K562 (cell line): ENCODE data around the gene IPO9. TPM values are rescaled to one million over a fixed set of nuclear protein-coding genes. Genes with fewer than 3 reads are reported as not detected.

Experiments
- ATAC-seq: fragments of 200-7000 bp; cut with Tn5 transposase; 3 replicates; pipeline ENCODE4 v1.9.1; 2020; ENCODE audit warnings: moderate library complexity
- BruUV-seq: library from RNA; stranded (reverse); fragments of 400-500 nt; replicated peaks from 2 replicates; lab custom pipeline; 2021; lab: Mats Ljungman, UMichigan
- CTCF ChIA-PET: fragments of 300-600 bp; formaldehyde crosslinking; extraction: SDS; loops from one replicate; lab custom pipeline; 2021; ENCODE audit warnings: low intra/inter-chr PET ratio; lab: Yijun Ruan, JAX
- POLR2A ChIA-PET: fragments of 300-600, 350-650 bp; sonication (Branson Sonifier 250); formaldehyde crosslinking; extraction: SDS; loops from one replicate; lab custom pipeline; 2021; ENCODE audit warnings: antibody characterized with exemption, inconsistent platforms; lab: Yijun Ruan, JAX
- DNase-seq, 4 experiments: peaks; one replicate each; pipeline versions ENCODE4 v3.0.0 to v3.0.0-alpha.2; 2011 to 2018; ENCODE audit warnings: low spot score in 3 of 4, mixed read lengths in 3 of 4; ENCODE audit errors: extremely low read depth in 1 of 4
- FAIRE-seq: peaks from 2 replicates; lab custom pipeline; 2011; peaks lifted over from hg19 to GRCh38; lab: Jason Lieb, UNC
- H2AFZ ChIP-seq: 2 replicates; pipeline ENCODE4 v1.6.0; 2011; ENCODE audit warnings: low read depth, low read length, control low read depth, inconsistent platforms
- H3K27ac ChIP-seq: fragments of 200-600 bp; 3 replicates; pipeline ENCODE4 v1.8.0; 2011; ENCODE audit warnings: low read depth, mild to moderate bottlenecking, control low read depth, inconsistent platforms, low read length, moderate library complexity, mixed read lengths; ENCODE audit errors: extremely low read depth
- H3K27me3 ChIP-seq, 2 experiments: fragments of 300-600 bp in 1 of 2; 2 replicates in 1 of 2; 3 replicates in 1 of 2; pipeline versions ENCODE4 v1.6.0 to v1.8.0; 2011; ENCODE audit warnings: inconsistent platforms in 2 of 2, low read length in 2 of 2, mild to moderate bottlenecking in 1 of 2, mixed read lengths in 1 of 2, moderate library complexity in 1 of 2; ENCODE audit not compliant: control insufficient read depth in 2 of 2, insufficient read depth in 2 of 2
- H3K36me3 ChIP-seq: fragments of 300-600 bp; 3 replicates; pipeline ENCODE4 v1.8.0; 2011; ENCODE audit warnings: mild to moderate bottlenecking, low read length, inconsistent platforms; ENCODE audit not compliant: control insufficient read depth, insufficient read depth
- H3K4me1 ChIP-seq, 2 experiments: fragments of 200-600 bp in 1 of 2; replicated peaks in 1 of 2; 2 replicates in 1 of 2; 3 replicates in 1 of 2; pipeline versions ENCODE4 v1.5.1 to v1.8.0; 2011; ENCODE audit warnings: inconsistent platforms in 2 of 2, low read length in 2 of 2, mild to moderate bottlenecking in 1 of 2, mixed read lengths in 1 of 2, moderate library complexity in 1 of 2; ENCODE audit not compliant: control insufficient read depth in 2 of 2, insufficient read depth in 2 of 2
- H3K4me2 ChIP-seq: 2 replicates; pipeline ENCODE4 v1.6.1; 2011; ENCODE audit warnings: low read length, control low read depth, inconsistent platforms, mixed read lengths; ENCODE audit not compliant: insufficient read depth
- H3K4me3 ChIP-seq: fragments of 200-600 bp; sonication (generic), shearing (Covaris generic); 2 replicates; pipeline ENCODE4 v1.5.1; 2016; ENCODE audit warnings: control low read depth, inconsistent platforms
- H3K79me2 ChIP-seq: fragments of 200-600 bp; 3 replicates; pipeline ENCODE4 v1.8.0; 2011; ENCODE audit warnings: low read length, inconsistent platforms; ENCODE audit not compliant: control insufficient read depth, insufficient read depth
- H3K9ac ChIP-seq, 2 experiments: 2 replicates each; pipeline versions ENCODE4 v1.6.0 to v1.6.1; 2011; ENCODE audit warnings: low read depth in 2 of 2, low read length in 2 of 2, control low read depth in 1 of 2, inconsistent platforms in 1 of 2, mild to moderate bottlenecking in 1 of 2, mixed read lengths in 1 of 2; ENCODE audit not compliant: insufficient read depth in 1 of 2
- H3K9me1 ChIP-seq: one replicate; pipeline ENCODE4 v1.6.0; 2011; ENCODE audit warnings: inconsistent platforms, mild to moderate bottlenecking, low read length, moderate library complexity; ENCODE audit not compliant: control insufficient read depth, insufficient read depth
- H3K9me3 ChIP-seq: replicated peaks from 2 replicates; pipeline ENCODE4 v1.5.1; 2011; ENCODE audit warnings: low read depth, low read length, inconsistent platforms; ENCODE audit not compliant: control insufficient read depth, insufficient read depth
- H4K20me1 ChIP-seq: replicated peaks from 2 replicates; pipeline ENCODE4 v1.6.1; 2011; ENCODE audit warnings: low read length, inconsistent platforms, mixed read lengths; ENCODE audit not compliant: control insufficient read depth, insufficient read depth
- E2F4 ChIP-seq: sonication (generic); formaldehyde crosslinking; IDR thresholded peaks from 2 replicates; pipeline ENCODE4 v1.8.0; 2022; ENCODE audit warnings: mild to moderate bottlenecking, low read depth, missing genetic modification reagents
- HOMEZ ChIP-seq: fragments of 250-450 bp; sonication (Bioruptor Pico); IDR thresholded peaks from 2 replicates; pipeline ENCODE4 v1.4.0; 2020; ENCODE audit warnings: mild to moderate bottlenecking, moderate library complexity
- NFIX ChIP-seq: fragments of 250-450 bp; sonication (Bioruptor Pico); IDR thresholded peaks from 2 replicates; pipeline ENCODE4 v1.4.0; 2020; ENCODE audit warnings: low read depth, mild to moderate bottlenecking, moderate library complexity
- NR2F6 ChIP-seq: fragments of 450-650 bp; formaldehyde crosslinking; IDR thresholded peaks from 2 replicates; pipeline ENCODE4 v1.4.0; 2020; ENCODE audit warnings: mild to moderate bottlenecking
- OTX1 ChIP-seq: fragments of 450-650 bp; formaldehyde crosslinking; IDR thresholded peaks from 2 replicates; pipeline ENCODE4 v1.4.0; 2022; ENCODE audit warnings: mild to moderate bottlenecking
- SMARCA4 ChIP-seq: fragments of 450-650 bp; IDR thresholded peaks from 2 replicates; pipeline ENCODE4 v1.6.1; 2016
- SMARCB1 ChIP-seq: IDR thresholded peaks from 2 replicates; pipeline ENCODE4 v1.6.1; 2011; ENCODE audit warnings: improper control_type of control experiment, low read depth; ENCODE audit not compliant: insufficient read length
- WGBS: fragments of 100-300 bp; shearing (Covaris generic); methylation state at CpG from one replicate; pipeline ENCODE4 v1.1.6; 2016; ENCODE audit warnings: low coverage, mixed read lengths; ENCODE audit not compliant: insufficient coverage; ENCODE audit errors: missing lambda C conversion rate; 5-methylcytosine and 5-hydroxymethylcytosine counted together
- in situ Hi-C: fragments of 300-500 bp; cut with MboI; formaldehyde crosslinking; loops from 4 replicates; pipeline ENCODE4 v1.15.0; 2018; ENCODE audit warnings: inconsistent platforms, mixed read lengths
- intact Hi-C: fragments of 100-400 bp; cut with micrococcal nuclease; formaldehyde crosslinking; loops from 2 replicates; pipeline ENCODE4 v1.14.2; 2022
- polyA plus RNA-seq, 8 experiments: library from polyadenylated mRNA; depleted of rRNA in 4 of 8; stranded (reverse) in 5 of 8; unstranded in 3 of 8; fragments of >200 nt; fragmentation: Nextera tagmentation in 2 of 8; fragmentation: Illumina TruSeq in 1 of 8; extraction: Ambion mirVana in 2 of 8; extraction: Trizol in 1 of 8; gene quantifications; 2 replicates each; pipeline versions ENCODE4 v1.2.1 to v1.2.3, GENCODE V29; 2011 to 2014; ENCODE audit warnings: inconsistent platforms in 1 of 8, missing spikeins in 1 of 8
- total RNA-seq, 7 experiments: library from RNA; depleted of rRNA in 6 of 7; stranded (reverse); fragments of >200 nt in 6 of 7; fragmentation: Illumina TruSeq in 2 of 7; extraction: Trizol in 2 of 7; gene quantifications; 2 replicates each; pipeline versions ENCODE4 v1.2.1 to v1.2.3, GENCODE V29; 2011 to 2021; ENCODE audit warnings: low replicate concordance in 1 of 7

The IPO9 gene
- total and polyA plus RNA-seq, 9 of the 15 experiments (the other 6 are each of a cell fraction or from before 2014, with no cell fraction given), result 27.9 to 78.6 (median 43.9) TPM

GRCh38 chr1:201840490-201840889 is 11.5 kb downstream of the IPO9 start:
- Histone ChIP-seq H3K27me3 (no peaks in the 10 kb centered on the region), H3K36me3 (peaks cover 54% of the 10 kb centered on the region), H3K9me3 (no peaks in the 10 kb centered on the region), H3K4me1 (peaks cover 4 to 17% of the 10 kb centered on the region in 2 experiments; a peak in 4 of 5 replicates), H3K9ac (no peak overlapping the region), H3K4me2 (no peak overlapping the region), H3K9me1 (no peaks in the 10 kb centered on the region), H3K4me3 (no peak overlapping the region), H3K27ac (no peak overlapping the region), H2AFZ (no peak overlapping the region), H4K20me1 (peaks cover 14% of the 10 kb centered on the region), H3K79me2 (peaks cover 96% of the 10 kb centered on the region)
- FAIRE-seq, result no peak
- in situ Hi-C loops, result no loop called here
- BruUV-seq, result no TSS peak
- CTCF ChIA-PET, result no interaction called here
- POLR2A ChIA-PET, result interaction anchor here (0.6 to 3.0 kb wide), 7 partner anchors 8 to 863 kb away, joined by 3 to 13 read pairs (median 4); partner anchors contain the start of gene IPO9
- ATAC-seq, result no peak
- intact Hi-C loops, result no loop called here
- 67% methylated on average over 1 of the region's 1 CpG for WGBS
- no peak for DNase-seq
- no peak for TF ChIP-seq E2F4
- TF ChIP-seq NFIX (CRISPR knock-in tag), result no peak
- no peak for TF ChIP-seq HOMEZ (CRISPR knock-in tag)
- no peak for TF ChIP-seq SMARCA4
- TF ChIP-seq SMARCB1, result no peak
- TF ChIP-seq NR2F6, result no peak
- no peak for TF ChIP-seq OTX1 (CRISPR knock-in tag)
